Chondrocyte (in vitro differentiated cells): ENCODE results near the gene PTPN12. TPM values are rescaled to one million over a fixed set of nuclear protein-coding genes. Genes with fewer than 3 reads are reported as not detected.
"Not testable (repeated sequence)": the region's sequence is repeated elsewhere in the genome, so short reads cannot be mapped to it uniquely, and the experiment has no call there.

ENCODE experiments used
- DNase-seq: peaks from one replicate; pipeline ENCODE4 v3.0.0; 2021; ENCODE audit warnings: mixed read lengths, low spot score
- H3K27ac Mint-ChIP-seq: one replicate; pipeline ENCODE4 v1.8.0; 2021; ENCODE audit warnings: mild to moderate bottlenecking, moderate library complexity, mixed read lengths; ENCODE audit not compliant: unreplicated experiment
- H3K27me3 Mint-ChIP-seq: 2 replicates; pipeline ENCODE4 v1.8.0; 2021; ENCODE audit warnings: low read depth, mixed read lengths
- H3K36me3 Mint-ChIP-seq: 2 replicates; pipeline ENCODE4 v1.8.0; 2021; ENCODE audit warnings: low read depth, mixed read lengths
- H3K4me1 Mint-ChIP-seq: 2 replicates; pipeline ENCODE4 v1.8.0; 2021; ENCODE audit warnings: low read depth, mild to moderate bottlenecking, mixed read lengths
- H3K4me3 Mint-ChIP-seq: one replicate; pipeline ENCODE4 v1.8.0; 2021; ENCODE audit warnings: mild to moderate bottlenecking, moderate library complexity, mixed read lengths; ENCODE audit not compliant: unreplicated experiment
- H3K9me3 Mint-ChIP-seq: 2 replicates; pipeline ENCODE4 v1.8.0; 2021; ENCODE audit warnings: low read depth, mixed read lengths
- CTCF ChIP-seq: fragments of 200-600 bp; sonication (generic); IDR thresholded peaks from 2 replicates; pipeline ENCODE4 v1.5.0; 2021; ENCODE audit warnings: antibody characterized with exemption, mild to moderate bottlenecking, moderate library complexity
- total RNA-seq: library from RNA; stranded (reverse); gene quantifications from 3 replicates; pipeline ENCODE4 v1.2.1, GENCODE V29; 2021

PTPN12 gene
- total RNA-seq, 1 donor from 2014 or later = 68.2 TPM

GRCh38 chr7:77532247-77532646 lies 4.8 kb upstream of the PTPN12 start:
- TF ChIP-seq CTCF = no peak
- Mint-ChIP-seq H3K36me3 (no peaks in the 10 kb centered on the region), H3K4me1 (peaks cover 5% of the 10 kb centered on the region), H3K27ac (no peak overlapping the region), H3K9me3 (no peaks in the 10 kb centered on the region), H3K4me3 (no peak overlapping the region), H3K27me3 (no peaks in the 10 kb centered on the region)
- no peak for DNase-seq

GRCh38 chr7:77532732-77533131 lies 4.4 kb upstream of the PTPN12 start:
- H3K4me1 Mint-ChIP-seq, H3K4me3 Mint-ChIP-seq, H3K9me3 Mint-ChIP-seq, DNase-seq, H3K27ac Mint-ChIP-seq, H3K36me3 Mint-ChIP-seq, H3K27me3 Mint-ChIP-seq: not testable (repeated sequence)

GRCh38 chr7:77534046-77534445 lies 3.0 kb upstream of the PTPN12 start:
- not testable (repeated sequence) for H3K27ac Mint-ChIP-seq, H3K9me3 Mint-ChIP-seq, H3K27me3 Mint-ChIP-seq, H3K36me3 Mint-ChIP-seq, H3K4me1 Mint-ChIP-seq, DNase-seq, H3K4me3 Mint-ChIP-seq

GRCh38 chr7:77536017-77536412 lies 1.1 kb upstream of the PTPN12 start:
- H3K4me1 Mint-ChIP-seq = peaks cover 28% of the 10 kb centered on the region
- peak overlapping the region; percentile 94 for H3K4me3 Mint-ChIP-seq
- no peaks in the 10 kb centered on the region for H3K27me3 Mint-ChIP-seq
- peaks cover 1% of the 10 kb centered on the region for H3K36me3 Mint-ChIP-seq
- no peak for TF ChIP-seq CTCF
- H3K9me3 Mint-ChIP-seq = no peaks in the 10 kb centered on the region
- DNase-seq = no peak
- H3K27ac Mint-ChIP-seq = peak overlapping the region; percentile 98

GRCh38 chr7:77536413-77537135 lies 521 bp upstream of the PTPN12 start:
- no peaks in the 10 kb centered on the region for H3K27me3 Mint-ChIP-seq
- peak overlapping the region; percentile 98 for H3K27ac Mint-ChIP-seq
- peaks cover 1% of the 10 kb centered on the region for H3K36me3 Mint-ChIP-seq
- peaks cover 33% of the 10 kb centered on the region for H3K4me1 Mint-ChIP-seq
- peak; percentile 20 for TF ChIP-seq CTCF
- H3K9me3 Mint-ChIP-seq = no peaks in the 10 kb centered on the region
- peak; percentile 98 for DNase-seq
- peak overlapping the region; percentile 94 for H3K4me3 Mint-ChIP-seq

- Mint-ChIP-seq H3K36me3 (peaks cover 1% of the 10 kb centered on the region), H3K4me1 (peaks cover 46% of the 10 kb centered on the region), H3K9me3 (no peaks in the 10 kb centered on the region), H3K27ac (peak overlapping the region; percentile 86), H3K4me3 (peak overlapping the region; percentile 82), H3K27me3 (no peaks in the 10 kb centered on the region)
- TF ChIP-seq CTCF = no peak
- DNase-seq = no peak
Observed at GRCh38 chr7:77537778-77538280, 734 bp downstream of the PTPN12 start.
